ENCODE results near the gene NTN1. TPM values are rescaled to one million over a fixed set of nuclear protein-coding genes. Genes with fewer than 3 reads are reported as not detected.
"Not testable (repeated sequence)": the region's sequence is repeated elsewhere in the genome, so short reads cannot be mapped to it uniquely, and the experiment has no call there.

Gene NTN1
- polyA plus RNA-seq, 1 donor from 2014 or later: 16.2 TPM

GRCh38 chr17:8981443-8981842, 39.9 kb upstream of the NTN1 start:
- no peaks in the 10 kb centered on the region for H3K36me3 ChIP-seq (ENCODE audit: insufficient read depth, low read length)
- H3F3A ChIP-seq (ENCODE audit: insufficient read depth, low read length, poor library complexity, severe bottlenecking): no peaks in the 10 kb centered on the region
- no peak overlapping the region for H2AFZ ChIP-seq (ENCODE audit: low read depth, low read length)

GRCh38 chr17:8984225-8984624, 37.1 kb upstream of the NTN1 start:
- H3K9ac ChIP-seq (ENCODE audit: low read length); H2AFZ ChIP-seq (ENCODE audit: low read depth, low read length); H3K9me2 ChIP-seq (ENCODE audit: insufficient read depth, low read length); H3K27ac ChIP-seq (ENCODE audit: low read length); H3K9me3 ChIP-seq (ENCODE audit: low read length); H3K4me3 ChIP-seq (ENCODE audit: low read length); H3F3A ChIP-seq (ENCODE audit: insufficient read depth, low read length, poor library complexity, severe bottlenecking); H4K20me1 ChIP-seq (ENCODE audit: insufficient read depth); H3K4me2 ChIP-seq (ENCODE audit: low read length); H3K27me3 ChIP-seq (ENCODE audit: insufficient read depth, low read depth, low read length); H3K36me3 ChIP-seq (ENCODE audit: insufficient read depth, low read length); H3K79me2 ChIP-seq (replicated peaks; ENCODE audit: insufficient read depth, low read length): not testable (repeated sequence)

More at GRCh38 chr17:8981443-8981842, 39.9 kb upstream of the NTN1 start:
- Histone ChIP-seq H3K9ac (ENCODE audit: low read length) (no peak overlapping the region), H3K27ac (ENCODE audit: low read length) (no peak overlapping the region), H3K9me2 (ENCODE audit: insufficient read depth, low read length) (no peaks in the 10 kb centered on the region), H3K4me2 (ENCODE audit: low read length) (no peak overlapping the region), H3K4me3 (ENCODE audit: low read length) (no peak overlapping the region), H4K20me1 (ENCODE audit: insufficient read depth) (no peaks in the 10 kb centered on the region), H3K27me3 (ENCODE audit: insufficient read depth, low read depth, low read length) (no peaks in the 10 kb centered on the region), H3K9me3 (ENCODE audit: low read length) (no peaks in the 10 kb centered on the region), H3K79me2 (replicated peaks; ENCODE audit: insufficient read depth, low read length) (no peaks in the 10 kb centered on the region)
- TF ChIP-seq EP300 (conservative IDR thresholded peaks at IDR 0.05; ENCODE audit: poor library complexity, severe bottlenecking) (no peak), MXI1 (conservative IDR thresholded peaks at IDR 0.05; ENCODE audit: poor library complexity, severe bottlenecking) (no peak), RAD21 (conservative IDR thresholded peaks at IDR 0.05) (no peak), TAF1 (IDR thresholded peaks at IDR 0.05; ENCODE audit: low read depth) (no peak), SMC3 (conservative IDR thresholded peaks at IDR 0.05; ENCODE audit: poor library complexity) (no peak), REST (IDR thresholded peaks at IDR 0.05; ENCODE audit: borderline replicate concordance) (no peak), EZH2 (IDR thresholded peaks at IDR 0.05; ENCODE audit: borderline replicate concordance, insufficient read depth, low read length, poor library complexity, severe bottlenecking) (no peak), POLR2AphosphoS5 (IDR thresholded peaks at IDR 0.05) (no peak), CTCF (IDR thresholded peaks at IDR 0.05; ENCODE audit: poor library complexity, severe bottlenecking) (no peak)

All from neural cell (in vitro differentiated cells).